NCI-H146 treated with DMSO at 0.1 percent for 48 hours (cell line): ENCODE results near the gene TMEM123.

Experiments used
- DNase-seq: peaks from one replicate; lab custom pipeline; 2025; ENCODE audit not compliant: unreplicated experiment; lab: John Stamatoyannopoulos, UW

The TMEM123 gene, protein sequence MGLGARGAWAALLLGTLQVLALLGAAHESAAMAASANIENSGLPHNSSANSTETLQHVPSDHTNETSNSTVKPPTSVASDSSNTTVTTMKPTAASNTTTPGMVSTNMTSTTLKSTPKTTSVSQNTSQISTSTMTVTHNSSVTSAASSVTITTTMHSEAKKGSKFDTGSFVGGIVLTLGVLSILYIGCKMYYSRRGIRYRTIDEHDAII

DNA sequence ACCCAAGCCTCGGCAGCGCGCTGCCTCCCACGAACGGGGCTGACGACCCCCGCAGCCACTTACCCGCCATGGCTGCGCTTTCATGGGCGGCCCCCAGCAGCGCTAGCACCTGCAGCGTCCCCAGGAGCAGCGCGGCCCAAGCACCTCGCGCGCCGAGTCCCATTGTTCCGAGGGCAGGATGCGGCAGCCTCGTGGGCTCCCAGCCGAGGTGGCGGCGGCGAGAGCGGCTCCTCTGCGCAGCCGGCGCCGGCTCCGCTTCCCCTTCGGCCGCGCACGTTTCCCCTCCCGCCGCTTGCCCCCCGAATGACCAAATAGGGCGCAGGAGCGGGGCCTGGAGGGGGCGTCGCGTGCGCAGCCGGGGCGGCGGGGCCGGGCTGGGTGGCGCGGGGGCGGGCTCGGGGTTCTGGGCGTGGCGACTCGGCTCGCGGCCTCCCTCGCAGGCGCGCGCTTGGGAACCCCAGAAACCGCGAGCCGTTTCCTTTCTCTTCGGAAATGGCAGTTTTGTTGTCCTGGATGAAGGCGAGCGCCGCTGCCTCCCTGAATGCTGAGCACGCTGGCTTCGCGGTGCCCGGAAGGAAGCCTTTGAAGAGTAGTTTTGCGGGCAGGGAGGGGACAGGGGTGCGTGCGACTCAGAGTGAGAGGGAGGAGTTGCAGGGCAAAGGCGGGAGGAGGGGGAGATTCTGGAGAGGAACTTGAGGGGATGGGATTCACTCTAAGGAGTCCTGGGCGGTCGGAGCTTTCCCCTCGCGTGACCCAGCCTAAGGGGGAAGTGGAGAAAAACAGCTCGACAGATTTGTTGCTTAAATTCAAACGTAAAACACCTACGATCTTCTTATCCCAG lies at the start of gene TMEM123:
TSS of gene TMEM123 (minus strand) at position 305 of the 841 bp plus-strand sequence. CDS start at position 163, 142 bp downstream.
- peak; percentile 52 for DNase-seq

DNA sequence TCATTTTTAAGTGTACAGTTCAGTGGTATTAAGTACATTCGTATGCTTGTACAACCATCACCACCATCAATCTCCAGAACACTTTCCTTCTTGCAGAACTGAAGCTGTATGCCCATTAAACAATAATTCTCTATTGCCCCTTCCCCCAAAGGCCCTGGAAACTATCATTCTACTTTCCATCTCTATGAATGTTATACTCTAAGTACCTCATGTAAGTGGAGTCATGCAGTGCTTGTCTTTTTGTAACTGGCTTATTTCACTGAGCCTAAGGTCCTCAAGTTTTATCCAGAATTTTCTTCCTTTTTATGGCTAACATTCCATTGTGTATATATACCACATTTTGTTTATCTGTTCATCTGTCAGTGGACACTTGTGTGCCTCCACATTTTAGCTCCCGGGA lies 48.3 kb upstream of the TMEM123 start:
- no peak for DNase-seq

DNA sequence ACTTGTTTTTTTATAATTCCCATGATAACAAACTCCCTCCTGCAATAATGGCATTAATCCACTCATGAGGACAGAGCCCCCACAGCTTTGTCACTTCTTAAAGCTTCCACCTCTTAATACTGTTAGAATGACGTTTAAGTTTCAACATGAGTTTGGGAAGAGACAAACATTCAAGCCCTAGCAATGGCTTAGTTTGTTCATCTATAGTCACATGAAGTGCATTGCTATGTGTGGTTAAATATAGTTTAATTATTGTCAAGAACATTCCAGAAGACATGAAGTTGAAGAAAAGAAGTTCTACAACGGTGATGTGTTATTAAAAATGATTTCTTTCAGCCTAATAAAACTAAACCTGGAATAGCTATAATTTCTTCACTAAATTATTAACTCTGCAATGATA lies 47.4 kb upstream of the TMEM123 start:
- no peak for DNase-seq

DNA sequence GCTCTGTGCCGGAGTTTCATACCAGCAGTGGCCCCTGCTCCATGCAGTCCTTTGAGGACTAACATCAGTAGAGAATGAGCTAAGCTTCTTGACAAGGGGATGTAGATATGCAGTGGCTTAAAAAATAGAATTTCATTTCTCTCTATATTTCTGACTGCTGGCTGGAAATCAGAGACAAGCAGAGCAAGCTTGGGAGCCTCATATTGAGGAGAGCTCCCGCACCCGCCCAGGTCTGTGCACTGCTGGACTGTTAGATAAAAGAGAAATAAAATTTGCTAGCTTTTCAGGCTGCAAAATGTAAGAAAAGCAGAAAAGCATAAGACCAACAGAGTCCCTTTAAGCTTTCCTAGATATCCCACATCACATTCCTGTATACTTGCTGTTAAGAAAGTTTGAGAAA lies 46.6 kb upstream of the TMEM123 start:
- no peak for DNase-seq

DNA sequence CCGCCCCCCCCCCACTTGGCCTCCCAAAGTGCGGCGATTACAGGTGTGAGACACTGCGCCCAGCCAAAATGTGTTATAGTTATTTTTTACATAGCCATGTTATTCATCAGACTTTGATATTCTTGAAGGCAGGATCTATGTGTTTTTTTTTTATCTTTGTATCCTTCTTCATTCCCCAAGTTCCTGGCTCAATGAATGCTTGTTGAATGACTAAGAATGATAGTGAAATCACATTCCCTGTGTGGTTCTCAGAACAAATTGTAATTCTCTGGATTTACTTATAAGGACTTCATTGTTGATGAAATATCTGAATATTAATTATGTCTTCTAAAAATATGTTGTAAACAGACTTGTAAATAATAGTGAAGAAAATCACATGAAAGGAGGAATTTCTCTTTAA lies 44.5 kb upstream of the TMEM123 start:
- no peak for DNase-seq

DNA sequence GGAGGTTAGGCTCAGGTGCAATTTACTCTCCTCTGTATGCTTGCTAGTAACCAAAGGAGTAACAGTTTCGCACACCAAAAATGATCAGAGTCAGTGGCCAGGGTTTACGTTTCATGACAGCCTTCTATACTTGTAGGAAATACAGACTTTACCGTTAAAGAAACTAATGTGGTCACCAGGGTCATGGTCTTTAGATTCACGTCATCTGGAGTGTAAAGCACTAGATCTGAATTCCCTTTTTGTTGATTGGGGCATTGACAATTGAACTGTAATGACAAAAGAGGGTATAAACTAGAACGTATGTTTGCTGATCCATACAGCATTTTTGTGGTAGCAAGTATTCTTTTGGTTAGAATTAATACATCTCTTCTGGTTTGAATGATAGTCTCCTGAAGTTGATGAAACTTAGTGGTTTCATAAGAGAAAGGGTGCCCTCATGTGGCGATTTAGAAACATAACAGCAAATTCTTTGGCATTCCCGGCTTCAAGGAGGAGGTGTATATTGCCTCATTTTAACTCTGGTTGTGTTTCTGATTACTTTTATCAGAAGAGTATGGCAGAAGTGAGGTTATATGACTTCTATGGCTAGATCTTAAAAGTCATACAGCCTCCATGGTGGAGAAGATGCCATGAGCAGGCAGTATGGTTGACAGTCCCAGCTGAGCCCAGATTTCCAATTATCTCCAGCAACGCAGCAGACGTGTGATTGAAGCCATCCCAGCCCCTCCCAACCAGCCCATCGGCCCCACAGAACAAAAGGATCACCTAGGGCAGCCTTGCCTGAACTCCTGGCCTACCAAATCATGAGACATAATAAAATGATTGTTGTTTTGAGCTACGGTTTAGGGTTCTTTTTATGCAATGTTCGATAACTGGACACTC lies 42.8 kb upstream of the TMEM123 start:
- DNase-seq: peak; percentile 61

DNA sequence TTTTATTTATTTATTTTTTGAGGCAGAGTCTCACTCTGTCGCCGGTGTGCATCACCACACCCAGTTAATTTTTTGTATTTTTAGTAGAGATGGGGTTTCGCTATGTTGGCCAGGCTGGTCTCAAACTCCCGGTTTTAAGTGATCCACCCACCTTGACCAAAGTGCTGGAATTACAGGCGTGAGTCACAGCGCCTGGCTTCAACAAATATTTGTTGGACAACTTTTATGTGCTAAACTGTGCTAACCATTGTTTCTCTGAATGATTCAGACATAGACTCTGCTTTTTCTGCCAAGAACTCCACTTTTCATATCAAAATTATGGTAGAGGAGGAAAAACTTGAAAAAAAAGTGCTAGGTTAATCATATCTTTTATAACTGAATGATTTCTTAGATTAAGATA lies 41.7 kb upstream of the TMEM123 start:
- no peak for DNase-seq

DNA sequence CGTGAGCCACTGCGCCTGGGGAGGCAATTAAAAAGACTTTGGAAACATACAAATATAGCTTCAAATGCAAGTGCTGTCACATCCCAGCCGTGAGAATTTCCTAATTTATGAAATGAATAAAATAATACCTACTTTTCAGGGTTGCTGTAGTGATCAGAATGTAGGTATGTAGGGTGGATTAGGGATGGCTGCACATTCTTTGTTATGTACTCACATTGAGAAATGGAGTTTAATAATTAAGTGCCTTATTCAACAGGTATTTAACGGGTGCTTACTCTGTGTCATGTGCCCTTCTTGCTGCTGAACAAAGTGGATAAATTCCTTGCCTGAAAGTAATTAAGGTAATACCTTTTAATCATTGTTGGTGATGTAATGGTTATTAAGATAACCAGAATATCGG lies 41.0 kb upstream of the TMEM123 start:
- DNase-seq: no peak

DNA sequence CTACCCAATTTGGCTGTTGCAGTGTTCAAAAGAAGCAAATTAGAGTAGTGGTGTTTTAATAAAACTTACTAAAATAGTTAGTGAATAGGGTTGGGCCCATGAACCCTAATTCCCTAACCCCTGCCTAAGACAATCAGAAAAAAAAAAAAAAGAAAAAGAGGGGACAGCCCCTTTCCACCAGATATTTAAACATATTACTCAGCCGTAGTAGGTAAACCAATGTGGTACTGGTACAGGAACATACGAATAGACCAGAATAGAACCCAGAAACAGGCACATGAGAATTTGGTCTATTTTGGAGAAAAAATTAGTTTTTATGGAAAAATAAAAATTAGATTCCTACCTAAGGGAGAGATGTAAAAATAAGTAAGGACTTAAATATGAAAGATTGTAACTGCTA lies 39.4 kb upstream of the TMEM123 start:
- DNase-seq: no peak

DNA sequence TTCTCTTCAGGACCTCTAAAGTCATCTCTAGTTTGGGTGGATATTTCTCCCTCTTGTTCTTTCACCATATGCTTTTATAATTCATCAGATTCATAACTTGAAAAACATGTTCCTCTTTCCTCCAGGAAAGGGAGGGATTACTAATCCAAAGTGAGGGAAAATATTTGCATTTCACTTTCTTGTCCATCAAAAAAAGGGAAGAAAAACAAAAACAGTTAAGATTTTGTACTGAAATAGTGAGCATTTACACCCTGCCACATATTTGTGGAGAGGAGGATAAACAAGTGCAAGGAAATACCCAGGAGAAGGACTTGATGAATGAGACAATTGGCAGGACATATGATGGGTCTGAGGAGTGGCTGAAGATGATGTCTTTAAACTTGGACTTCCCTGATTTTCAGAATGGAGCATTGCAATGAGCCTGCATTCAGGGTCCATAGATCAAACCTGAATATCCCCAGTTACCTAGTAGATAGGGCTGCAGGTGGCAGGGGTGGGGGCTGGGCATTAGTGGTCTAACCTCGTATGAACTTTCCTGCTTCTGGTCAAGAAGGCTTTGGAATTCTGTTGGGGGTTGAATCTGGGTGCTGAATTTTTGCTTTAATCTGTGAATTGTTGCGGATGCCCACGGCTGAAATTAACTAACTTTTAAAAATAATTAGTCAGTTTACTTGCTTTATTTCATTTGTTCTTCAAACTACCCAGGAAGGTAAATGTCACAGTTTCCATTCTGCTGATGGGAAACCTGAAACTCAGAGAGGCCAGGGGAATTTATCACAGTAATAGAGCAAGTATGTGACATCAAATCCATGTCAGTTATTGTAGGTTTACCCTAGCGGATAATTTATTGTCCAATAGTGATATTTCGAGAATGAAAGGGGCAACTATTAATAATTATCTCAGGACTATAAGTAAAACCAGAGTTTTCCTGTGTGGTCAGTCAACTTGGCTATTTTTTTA lies 36.9 kb upstream of the TMEM123 start:
- DNase-seq: no peak

DNA sequence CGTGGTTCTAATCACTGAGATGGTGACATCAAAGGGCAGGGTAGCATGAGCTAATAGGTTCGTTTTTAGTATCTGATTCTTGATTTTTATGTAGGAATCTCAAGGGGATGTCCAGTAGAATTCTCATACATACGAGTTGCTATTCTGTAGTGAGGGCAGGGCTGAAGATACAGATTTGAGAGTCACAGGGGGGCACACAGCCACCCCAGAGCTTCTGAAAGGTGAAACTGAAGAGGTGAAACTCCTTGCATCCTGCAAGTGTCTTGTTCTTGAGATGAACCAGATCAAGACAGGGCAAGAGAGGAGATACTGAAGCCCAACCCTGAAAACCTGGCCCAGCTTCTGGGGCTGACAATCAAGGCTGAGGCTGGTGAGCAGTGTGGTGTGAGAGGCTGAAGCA lies 35.6 kb upstream of the TMEM123 start:
- no peak for DNase-seq

DNA sequence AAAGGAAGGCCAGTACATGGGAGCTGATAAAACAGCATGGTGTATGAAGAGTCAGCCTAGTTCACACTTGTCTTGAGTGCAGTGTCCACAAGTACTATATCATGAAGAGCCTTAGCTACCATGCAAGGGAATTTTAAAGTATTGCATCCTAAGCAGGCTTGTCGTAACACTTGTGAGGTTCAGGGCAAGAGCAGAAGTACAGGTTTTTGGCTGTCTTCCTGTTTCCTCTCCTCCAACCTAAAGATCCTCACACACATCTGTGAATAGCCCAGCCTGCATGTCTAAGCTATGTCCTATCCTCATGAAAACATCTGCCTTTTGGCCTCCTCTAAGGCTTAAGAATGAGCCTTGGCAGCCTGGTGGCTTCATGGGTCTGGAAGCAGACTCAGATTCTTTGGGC lies 34.6 kb upstream of the TMEM123 start:
- no peak for DNase-seq

DNA sequence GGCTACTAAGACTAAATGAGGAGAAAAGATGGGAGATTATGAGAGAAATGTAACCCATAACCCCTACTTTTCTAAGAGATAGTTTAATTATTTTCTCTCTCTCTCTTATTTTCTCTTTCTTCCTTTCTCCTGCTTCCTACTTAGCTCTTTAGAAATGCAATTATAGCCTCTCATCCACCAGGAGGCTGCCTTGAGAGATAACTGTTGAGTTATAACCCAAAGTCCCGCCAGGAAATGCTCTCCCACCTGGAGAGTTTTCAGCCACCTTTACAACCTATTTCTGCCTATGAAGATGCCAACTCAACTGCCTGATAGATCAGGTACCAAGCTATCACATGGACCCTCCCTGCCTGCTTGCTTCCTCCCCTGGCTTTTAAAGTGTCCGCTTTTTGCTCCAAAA lies 34.0 kb upstream of the TMEM123 start:
- no peak for DNase-seq

DNA sequence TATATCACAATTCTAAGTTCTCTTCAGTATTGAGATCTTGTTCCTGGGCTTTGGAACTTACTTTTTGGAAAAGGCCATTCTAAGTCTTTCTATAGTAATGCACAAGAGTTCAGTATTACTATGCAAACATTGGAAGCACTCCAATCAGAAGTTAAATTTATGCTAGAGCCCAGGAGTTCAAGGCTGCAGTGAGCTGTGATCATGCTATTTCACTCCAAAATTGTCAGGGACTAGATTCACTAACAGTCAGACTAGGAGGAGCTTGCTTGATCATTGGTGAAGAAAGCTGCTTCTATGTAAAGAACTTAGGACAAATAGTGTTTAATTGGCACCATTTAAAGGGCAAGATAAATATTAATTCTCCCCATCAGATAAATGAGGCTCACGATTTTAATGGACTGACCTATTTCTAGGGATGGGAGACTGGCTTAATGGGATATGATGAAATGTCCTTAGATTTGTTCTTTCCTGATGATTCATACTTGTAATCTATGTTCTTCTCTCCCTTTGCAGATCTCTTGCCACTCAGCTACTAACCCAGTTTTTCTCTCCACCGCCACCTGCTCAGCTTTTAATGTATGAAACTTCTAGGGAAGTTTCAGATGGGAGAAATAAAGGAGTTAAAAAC lies 32.6 kb upstream of the TMEM123 start:
- no peak for DNase-seq

DNA sequence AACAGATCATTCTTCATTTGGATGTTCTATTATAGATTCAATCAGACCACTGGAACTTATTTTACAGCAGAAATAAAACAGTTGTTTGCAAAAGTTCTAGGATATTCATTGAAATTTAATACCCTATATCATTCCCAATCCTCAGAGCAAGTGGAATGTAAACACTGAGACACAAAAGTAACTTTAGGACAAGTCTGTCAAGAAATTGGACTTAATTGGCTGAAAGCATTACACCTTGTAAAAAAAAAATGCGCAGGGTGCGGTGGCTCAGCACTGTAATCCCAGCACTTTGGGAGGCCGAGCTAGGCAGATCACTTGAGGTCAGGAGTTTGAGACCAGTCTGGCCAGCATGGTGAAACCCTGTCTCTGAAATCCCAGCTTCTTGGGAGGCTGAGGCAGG lies 29.9 kb upstream of the TMEM123 start:
- DNase-seq: no peak

DNA sequence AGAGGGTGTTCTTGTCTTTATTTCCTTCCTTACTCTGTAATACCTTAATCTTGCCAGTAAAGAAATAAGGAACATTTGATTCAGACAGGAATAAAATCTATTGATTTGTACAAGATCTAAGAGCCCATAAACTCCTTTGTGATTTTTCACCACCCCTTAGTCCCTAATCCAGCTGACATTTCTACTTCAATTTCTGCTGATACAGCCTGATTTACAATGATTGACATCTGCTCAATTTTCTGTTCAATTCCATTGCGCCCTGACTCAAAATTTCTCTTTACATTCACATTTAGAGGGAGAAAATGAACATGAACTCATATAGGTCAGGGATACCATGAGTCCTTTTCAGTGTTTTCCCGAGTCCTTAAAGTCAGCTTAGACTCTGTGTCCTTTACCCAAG lies 27.2 kb upstream of the TMEM123 start:
- no peak for DNase-seq

DNA sequence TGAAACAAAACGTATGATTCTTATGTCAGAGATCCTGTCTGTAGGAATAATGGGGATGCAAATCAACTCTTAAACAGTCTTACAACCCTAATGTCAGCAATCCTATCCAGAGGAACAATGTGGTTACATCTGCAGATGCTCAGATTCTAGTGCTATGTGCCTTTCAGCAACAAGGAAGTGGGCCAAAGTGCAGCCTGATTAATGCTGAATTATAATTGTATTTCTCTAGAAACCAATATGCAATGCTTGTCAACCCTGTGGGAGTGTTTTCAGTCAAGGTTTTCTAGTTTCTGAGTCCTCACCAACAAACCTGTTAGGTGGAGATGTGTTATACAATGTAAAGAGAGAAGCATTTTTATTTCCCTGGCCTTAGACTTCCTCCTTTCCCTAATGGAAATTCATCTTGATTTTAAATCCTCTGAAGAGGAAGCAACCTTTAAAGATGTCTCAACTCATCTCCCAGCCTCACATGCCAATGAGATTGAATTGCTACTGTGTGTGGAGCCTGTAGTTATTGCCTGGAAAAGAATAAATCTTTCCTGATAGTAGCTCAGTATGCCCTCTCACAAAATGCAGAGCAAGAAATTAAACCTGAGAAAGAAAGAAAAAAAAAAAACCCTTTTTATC lies 26.2 kb upstream of the TMEM123 start:
- DNase-seq: no peak

DNA sequence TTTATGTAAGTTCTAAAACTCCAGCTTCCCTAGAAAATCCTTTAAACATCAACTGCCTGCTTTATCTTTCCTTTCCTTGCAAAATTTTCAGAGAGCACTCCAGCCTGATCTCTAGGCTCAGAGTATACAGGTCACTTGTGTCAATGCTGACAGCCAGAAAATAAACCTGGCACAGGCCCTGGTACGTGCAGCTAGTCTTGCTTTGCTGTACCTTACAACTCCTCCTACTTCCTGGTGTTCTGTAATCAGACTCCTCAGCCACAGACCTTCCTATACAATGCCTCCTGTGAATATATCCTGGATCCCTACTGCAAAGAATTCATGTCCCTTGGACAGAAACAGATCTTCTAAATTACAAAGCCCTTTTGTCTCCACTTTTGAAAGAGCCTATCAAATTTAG lies 24.2 kb upstream of the TMEM123 start:
- DNase-seq: peak; percentile 19

DNA sequence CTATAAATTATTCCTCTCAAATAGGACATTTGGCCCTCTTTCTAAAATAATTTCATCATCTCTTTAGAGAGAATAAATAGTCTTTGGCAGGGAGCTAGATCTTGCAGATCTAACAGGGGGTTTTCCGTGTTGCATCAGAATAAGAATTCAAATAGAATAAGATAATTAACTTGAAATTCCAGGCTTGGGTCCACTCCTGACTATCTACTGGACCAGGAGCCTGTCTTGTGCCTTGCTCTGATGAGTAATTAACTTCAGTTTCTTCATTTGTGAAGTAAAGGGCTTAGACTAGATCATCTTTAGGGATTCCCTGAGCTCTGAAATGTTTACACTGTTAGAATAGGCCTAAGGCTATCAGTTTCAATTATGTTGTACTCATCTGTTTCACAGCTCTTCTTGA lies 23.5 kb upstream of the TMEM123 start:
- no peak for DNase-seq

DNA sequence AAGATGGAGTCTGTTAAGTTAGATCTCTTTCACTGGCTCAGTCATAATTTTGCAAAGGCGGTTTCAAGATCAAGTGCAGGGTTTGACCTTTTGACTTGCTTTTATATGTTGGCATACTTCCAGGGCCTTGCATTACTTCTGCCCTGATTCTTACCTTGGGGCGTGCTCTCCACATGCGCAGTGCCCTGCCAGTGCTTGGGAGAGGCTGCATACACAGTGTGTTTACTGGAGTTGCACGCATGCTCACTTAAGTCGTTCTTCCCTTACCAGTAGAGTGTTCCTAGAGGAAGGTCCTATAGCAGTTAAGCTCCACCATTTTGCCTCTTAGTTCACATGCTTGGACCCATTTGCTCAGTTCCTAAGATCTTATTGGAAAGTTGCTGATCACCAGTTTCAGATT lies 21.0 kb upstream of the TMEM123 start:
- DNase-seq: no peak
